Mononuclear cell (primary cell): Measurements from ENCODE around the gene CASZ1. TPM values are rescaled to one million over a fixed set of nuclear protein-coding genes. Genes with fewer than 3 reads are reported as not detected.

Source experiments
- H3K27me3 ChIP-seq: 2 replicates; pipeline ENCODE4 v1.6.0; 2011; ENCODE audit warnings: low read length, control low read depth; ENCODE audit not compliant: insufficient read depth
- H3K4me1 ChIP-seq: 2 replicates; pipeline ENCODE4 v1.5.1; 2011; ENCODE audit warnings: mild to moderate bottlenecking, low read length, control low read depth; ENCODE audit not compliant: insufficient read depth
- H3K4me3 ChIP-seq: 2 replicates; pipeline ENCODE4 v1.5.1; 2011; ENCODE audit warnings: mild to moderate bottlenecking, low read length, moderate library complexity
- H3K9me3 ChIP-seq: 2 replicates; pipeline ENCODE4 v1.5.1; 2011; ENCODE audit warnings: low read depth, mild to moderate bottlenecking, control low read depth, low read length
- total RNA-seq: library from RNA; depleted of rRNA; stranded (reverse); fragments of >200 nt; gene quantifications from one replicate; pipeline ENCODE4 v1.2.3, GENCODE V29; 2012

CASZ1 gene
- total RNA-seq, 1 donor: 18.8 TPM

GRCh38 chr1:10726355-10726754 lies 70.1 kb downstream of the CASZ1 start:
- Histone ChIP-seq H3K4me3 (no peak overlapping the region), H3K4me1 (no peaks in the 10 kb centered on the region), H3K9me3 (no peaks in the 10 kb centered on the region), H3K27me3 (no peaks in the 10 kb centered on the region)

- Histone ChIP-seq H3K4me3 (no peak overlapping the region), H3K27me3 (no peaks in the 10 kb centered on the region), H3K4me1 (no peaks in the 10 kb centered on the region), H3K9me3 (no peaks in the 10 kb centered on the region)
Observed at GRCh38 chr1:10724948-10725847, 71.2 kb downstream of the CASZ1 start.

GRCh38 chr1:10724511-10724910 lies 71.9 kb downstream of the CASZ1 start:
- Histone ChIP-seq H3K4me3 (no peak overlapping the region), H3K4me1 (no peaks in the 10 kb centered on the region), H3K27me3 (no peaks in the 10 kb centered on the region), H3K9me3 (no peaks in the 10 kb centered on the region)

GRCh38 chr1:10724052-10724494 lies 72.4 kb downstream of the CASZ1 start:
- H3K9me3 ChIP-seq: no peaks in the 10 kb centered on the region

GRCh38 chr1:10723317-10723716 lies 73.1 kb downstream of the CASZ1 start:
- no peaks in the 10 kb centered on the region for H3K4me1 ChIP-seq
- H3K9me3 ChIP-seq: no peaks in the 10 kb centered on the region
- H3K4me3 ChIP-seq: no peak overlapping the region
- H3K27me3 ChIP-seq: no peaks in the 10 kb centered on the region

More at GRCh38 chr1:10724052-10724494, 72.4 kb downstream of the CASZ1 start:
- Histone ChIP-seq H3K4me3 (no peak overlapping the region), H3K27me3 (no peaks in the 10 kb centered on the region), H3K4me1 (no peaks in the 10 kb centered on the region)

GRCh38 chr1:10722803-10723202 lies 73.6 kb downstream of the CASZ1 start:
- H3K4me1 ChIP-seq: no peaks in the 10 kb centered on the region
- no peaks in the 10 kb centered on the region for H3K9me3 ChIP-seq
- no peaks in the 10 kb centered on the region for H3K27me3 ChIP-seq
- no peak overlapping the region for H3K4me3 ChIP-seq

- Histone ChIP-seq H3K27me3 (no peaks in the 10 kb centered on the region), H3K4me3 (no peak overlapping the region), H3K4me1 (no peaks in the 10 kb centered on the region), H3K9me3 (no peaks in the 10 kb centered on the region)
Observed at GRCh38 chr1:10721381-10722321, 74.8 kb downstream of the CASZ1 start.

- no peaks in the 10 kb centered on the region for H3K9me3 ChIP-seq
- no peak overlapping the region for H3K4me3 ChIP-seq
- no peaks in the 10 kb centered on the region for H3K4me1 ChIP-seq
- no peaks in the 10 kb centered on the region for H3K27me3 ChIP-seq
Observed at GRCh38 chr1:10720635-10721034, 75.8 kb downstream of the CASZ1 start.

- no peaks in the 10 kb centered on the region for H3K9me3 ChIP-seq
- H3K4me3 ChIP-seq: no peak overlapping the region
- no peaks in the 10 kb centered on the region for H3K4me1 ChIP-seq
- H3K27me3 ChIP-seq: no peaks in the 10 kb centered on the region
Observed at GRCh38 chr1:10718083-10718415, 78.4 kb downstream of the CASZ1 start.

GRCh38 chr1:10717296-10718082 lies 79.0 kb downstream of the CASZ1 start:
- Histone ChIP-seq H3K27me3 (no peaks in the 10 kb centered on the region), H3K9me3 (no peaks in the 10 kb centered on the region), H3K4me3 (no peak overlapping the region), H3K4me1 (no peaks in the 10 kb centered on the region)

- Histone ChIP-seq H3K27me3 (no peaks in the 10 kb centered on the region), H3K4me3 (no peak overlapping the region), H3K4me1 (no peaks in the 10 kb centered on the region), H3K9me3 (no peaks in the 10 kb centered on the region)
Observed at GRCh38 chr1:10716840-10717239, 79.6 kb downstream of the CASZ1 start.

GRCh38 chr1:10714337-10715114 lies 81.9 kb downstream of the CASZ1 start:
- H3K4me1 ChIP-seq: no peaks in the 10 kb centered on the region
- no peaks in the 10 kb centered on the region for H3K9me3 ChIP-seq
- no peak overlapping the region for H3K4me3 ChIP-seq
- no peaks in the 10 kb centered on the region for H3K27me3 ChIP-seq

- H3K9me3 ChIP-seq: no peaks in the 10 kb centered on the region
- no peaks in the 10 kb centered on the region for H3K27me3 ChIP-seq
- no peak overlapping the region for H3K4me3 ChIP-seq
- no peaks in the 10 kb centered on the region for H3K4me1 ChIP-seq
Observed at GRCh38 chr1:10713614-10714013, 82.8 kb downstream of the CASZ1 start.
